H9 (cell line): Measurements from ENCODE around the gene PLD4. TPM values are rescaled to one million over a fixed set of nuclear protein-coding genes. Genes with fewer than 3 reads are reported as not detected.

Experiments used
- DNase-seq: peaks from one replicate; pipeline ENCODE4 v3.0.0-alpha.2; 2017
- H2AFZ ChIP-seq: one replicate; pipeline ENCODE4 v1.6.1; 2013; ENCODE audit warnings: mild to moderate bottlenecking, low read length, control low read depth, moderate library complexity
- H2AK5ac ChIP-seq: 2 replicates; pipeline ENCODE4 v1.6.1; 2013; ENCODE audit warnings: low read length, control low read depth, mixed read lengths; ENCODE audit not compliant: insufficient read length
- H2BK120ac ChIP-seq: one replicate; pipeline ENCODE4 v1.6.1; 2013; ENCODE audit warnings: low read depth, mild to moderate bottlenecking, low read length, control low read depth, inconsistent platforms; ENCODE audit not compliant: poor library complexity, severe bottlenecking
- H2BK12ac ChIP-seq: 2 replicates; pipeline ENCODE4 v1.6.1; 2013; ENCODE audit warnings: low read length, control low read depth, mixed read lengths, low read depth; ENCODE audit not compliant: insufficient read length
- H2BK15ac ChIP-seq: 2 replicates; pipeline ENCODE4 v1.6.1; 2013; ENCODE audit warnings: low read depth, low read length, control low read depth
- H2BK20ac ChIP-seq: one replicate; pipeline ENCODE4 v1.6.1; 2013; ENCODE audit warnings: low read depth, mild to moderate bottlenecking, low read length, control low read depth, inconsistent platforms; ENCODE audit not compliant: poor library complexity, severe bottlenecking
- H2BK5ac ChIP-seq: 2 replicates; pipeline ENCODE4 v1.6.1; 2013; ENCODE audit warnings: low read length, control low read depth, mixed read lengths; ENCODE audit not compliant: insufficient read length
- H3K14ac ChIP-seq: 2 replicates; pipeline ENCODE4 v1.6.1; 2013; ENCODE audit warnings: low read length, control low read depth; ENCODE audit not compliant: insufficient read depth
- H3K18ac ChIP-seq: 2 replicates; pipeline ENCODE4 v1.6.1; 2013; ENCODE audit warnings: low read depth, mild to moderate bottlenecking, mixed read lengths, low read length, control low read depth; ENCODE audit not compliant: insufficient read length
- H3K23ac ChIP-seq: 2 replicates; pipeline ENCODE4 v1.6.1; 2013; ENCODE audit warnings: low read length, control low read depth, mixed read lengths, low read depth; ENCODE audit not compliant: insufficient read length
- H3K23me2 ChIP-seq: 2 replicates; pipeline ENCODE4 v1.6.1; 2013; ENCODE audit warnings: low read depth, mild to moderate bottlenecking, mixed read lengths, low read length, control low read depth; ENCODE audit not compliant: insufficient read length, poor library complexity, severe bottlenecking
- H3K27ac ChIP-seq: 2 replicates; pipeline ENCODE4 v1.5.1; 2013; ENCODE audit warnings: low read length, control low read depth, mixed read lengths, low read depth; ENCODE audit not compliant: insufficient read length
- H3K27me3 ChIP-seq: 2 replicates; pipeline ENCODE4 v1.6.1; 2013; ENCODE audit warnings: low read length, control low read depth, inconsistent platforms; ENCODE audit not compliant: insufficient read depth
- H3K4ac ChIP-seq: 2 replicates; pipeline ENCODE4 v1.6.1; 2013; ENCODE audit warnings: low read depth, mild to moderate bottlenecking, control low read depth, inconsistent platforms, low read length, moderate library complexity
- H3K4me1 ChIP-seq: 2 replicates; pipeline ENCODE4 v1.6.1; 2013; ENCODE audit warnings: low read length, control low read depth, inconsistent platforms; ENCODE audit not compliant: insufficient read depth
- H3K4me2 ChIP-seq: 2 replicates; pipeline ENCODE4 v1.6.1; 2013; ENCODE audit warnings: low read length, control low read depth, mixed read lengths; ENCODE audit not compliant: insufficient read length, insufficient read depth
- H3K56ac ChIP-seq: 2 replicates; pipeline ENCODE4 v1.6.1; 2013; ENCODE audit warnings: low read depth, mild to moderate bottlenecking, mixed read lengths, low read length, control low read depth; ENCODE audit not compliant: insufficient read length
- H3K79me1 ChIP-seq: 2 replicates; pipeline ENCODE4 v1.6.1; 2013; ENCODE audit warnings: low read depth, mild to moderate bottlenecking, moderate library complexity, low read length, control low read depth, inconsistent platforms; ENCODE audit not compliant: insufficient read depth, poor library complexity, severe bottlenecking
- H3K79me2 ChIP-seq: 2 replicates; pipeline ENCODE4 v1.6.1; 2013; ENCODE audit warnings: low read length, control low read depth, inconsistent platforms; ENCODE audit not compliant: insufficient read depth
- H3K9ac ChIP-seq: 2 replicates; pipeline ENCODE4 v1.6.1; 2013; ENCODE audit warnings: low read length, control low read depth, mixed read lengths; ENCODE audit not compliant: insufficient read length; ENCODE audit errors: extremely low read depth
- H3K9me3 ChIP-seq: one replicate; pipeline ENCODE4 v1.6.1; 2013; ENCODE audit warnings: low read depth, low read length, inconsistent platforms; ENCODE audit not compliant: control insufficient read depth
- H3T11ph ChIP-seq: one replicate; pipeline ENCODE4 v1.6.1; 2013; ENCODE audit warnings: mild to moderate bottlenecking, low read length, control low read depth, inconsistent platforms
- H4K20me1 ChIP-seq: one replicate; pipeline ENCODE4 v1.6.1; 2013; ENCODE audit not compliant: control insufficient read depth, insufficient read length, insufficient read depth
- H4K5ac ChIP-seq: 2 replicates; pipeline ENCODE4 v1.6.1; 2013; ENCODE audit warnings: low read depth, mild to moderate bottlenecking, mixed read lengths, low read length, control low read depth; ENCODE audit not compliant: insufficient read length
- H4K8ac ChIP-seq: replicated peaks from 2 replicates; pipeline ENCODE4 v1.6.1; 2013; ENCODE audit warnings: low read length, control low read depth, mixed read lengths, low read depth; ENCODE audit not compliant: insufficient read length
- H4K91ac ChIP-seq: 2 replicates; pipeline ENCODE4 v1.6.1; 2013; ENCODE audit warnings: low read depth, mild to moderate bottlenecking, moderate library complexity, mixed read lengths, low read length, control low read depth; ENCODE audit not compliant: insufficient read length
- H3K27ac Mint-ChIP-seq, 3 experiments: 2 replicates in 2 of 3; 3 replicates in 1 of 3; pipeline ENCODE4 v1.8.0; 2020 to 2021; ENCODE audit warnings: mixed read lengths in 3 of 3, mild to moderate bottlenecking in 1 of 3, moderate library complexity in 1 of 3
- H3K27me3 Mint-ChIP-seq: 2 replicates; pipeline ENCODE4 v1.8.0; 2021; ENCODE audit warnings: low read depth, mild to moderate bottlenecking, moderate library complexity, mixed read lengths
- H3K36me3 Mint-ChIP-seq, 3 experiments: 2 replicates in 2 of 3; 3 replicates in 1 of 3; pipeline ENCODE4 v1.8.0; 2020 to 2021; ENCODE audit warnings: low read depth in 3 of 3, mixed read lengths in 3 of 3; ENCODE audit not compliant: insufficient read depth in 1 of 3
- H3K4me1 Mint-ChIP-seq, 2 experiments: 2 replicates each; pipeline ENCODE4 v1.8.0; 2020; ENCODE audit warnings: mixed read lengths in 2 of 2
- H3K4me3 Mint-ChIP-seq, 2 experiments: 2 replicates in 1 of 2; 3 replicates in 1 of 2; pipeline ENCODE4 v1.8.0; 2020 to 2021; ENCODE audit warnings: mild to moderate bottlenecking in 2 of 2, mixed read lengths in 2 of 2, moderate library complexity in 1 of 2
- H3K9me3 Mint-ChIP-seq, 2 experiments: 2 replicates in 1 of 2; 3 replicates in 1 of 2; pipeline ENCODE4 v1.8.0; 2020; ENCODE audit warnings: mild to moderate bottlenecking in 2 of 2, mixed read lengths in 2 of 2, moderate library complexity in 1 of 2
- WGBS: extraction: QIAGEN DNeasy Blood & Tissue Kit; methylation state at CpG from one replicate; pipeline ENCODE4 v1.1.7; 2013; ENCODE audit warnings: missing lambda C conversion rate, low lambda C conversion rate, mixed read lengths; ENCODE audit not compliant: insufficient read length; ENCODE audit errors: extremely low coverage; 5-methylcytosine and 5-hydroxymethylcytosine counted together
- total RNA-seq: library from RNA; stranded (reverse); gene quantifications from 2 replicates; pipeline ENCODE4 v1.2.1, GENCODE V29; 2021
- TF ChIP-seq, protein P1 (sequence below): fragments of 200-600 bp; sonication (generic); conservative IDR thresholded peaks from 3 replicates; pipeline ENCODE4 v1.8.0; 2021; ENCODE audit warnings: antibody characterized with exemption, mild to moderate bottlenecking

PLD4 gene
- total RNA-seq, 1 experiment from 2014 or later = not detected

DNA sequence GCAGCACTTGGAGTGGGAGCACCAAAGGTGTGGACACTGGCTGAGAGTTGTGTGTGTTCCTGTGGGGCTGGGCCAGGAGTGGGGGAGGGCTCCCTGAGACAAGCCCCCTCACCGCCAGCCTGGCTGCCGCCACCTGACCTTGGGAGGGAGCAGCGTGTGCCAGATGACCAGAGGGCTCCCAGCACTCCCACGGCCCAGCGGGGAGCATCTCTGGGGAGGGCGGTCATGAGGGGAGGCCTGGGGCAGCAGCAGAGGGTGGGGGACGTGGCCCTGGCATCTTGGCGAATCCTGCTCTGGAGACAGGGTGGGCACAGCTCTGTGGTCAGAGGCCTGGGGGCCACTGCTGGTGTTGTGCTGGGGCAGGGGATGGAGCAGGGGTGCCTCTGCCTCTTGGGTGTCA, 48.9 kb upstream of the PLD4 start:
- H3K27me3 ChIP-seq = no peaks in the 10 kb centered on the region
- peak overlapping the region; percentile 39; the same call in 1 of the 2 replicates for H3K14ac ChIP-seq
- no peak overlapping the region for H3K27ac ChIP-seq
- H4K8ac ChIP-seq = no peak overlapping the region
- Mint-ChIP-seq H3K9me3 (no peaks in the 10 kb centered on the region; a peak in 2 of 5 replicates), H3K4me3 (no peak overlapping the region; a peak in 1 of 5 replicates), H3K27ac (peak overlapping the region in 1 of 3 experiments; percentile 44; a peak in 2 of 7 replicates), H3K27me3 (no peaks in the 10 kb centered on the region), H3K4me1 (peaks cover 10 to 26% of the 10 kb centered on the region in 2 experiments), H3K36me3 (peaks cover 2 to 12% (median 11%) of the 10 kb centered on the region in 3 experiments; a peak in 5 of 7 replicates)
- H2BK20ac ChIP-seq = no peak overlapping the region
- no peak overlapping the region for H4K5ac ChIP-seq
- H2BK5ac ChIP-seq = no peak overlapping the region
- no peak for DNase-seq
- no peak overlapping the region for H2AK5ac ChIP-seq
- no peak overlapping the region for H3K4ac ChIP-seq
- no peak overlapping the region for H3K23ac ChIP-seq
- no peak overlapping the region for H2BK120ac ChIP-seq
- no peak overlapping the region for H2AFZ ChIP-seq
- H3K4me1 ChIP-seq = no peaks in the 10 kb centered on the region; the same call in 1 of the 2 replicates
- no peak overlapping the region for H3K56ac ChIP-seq
- TF ChIP-seq, protein P1, sequence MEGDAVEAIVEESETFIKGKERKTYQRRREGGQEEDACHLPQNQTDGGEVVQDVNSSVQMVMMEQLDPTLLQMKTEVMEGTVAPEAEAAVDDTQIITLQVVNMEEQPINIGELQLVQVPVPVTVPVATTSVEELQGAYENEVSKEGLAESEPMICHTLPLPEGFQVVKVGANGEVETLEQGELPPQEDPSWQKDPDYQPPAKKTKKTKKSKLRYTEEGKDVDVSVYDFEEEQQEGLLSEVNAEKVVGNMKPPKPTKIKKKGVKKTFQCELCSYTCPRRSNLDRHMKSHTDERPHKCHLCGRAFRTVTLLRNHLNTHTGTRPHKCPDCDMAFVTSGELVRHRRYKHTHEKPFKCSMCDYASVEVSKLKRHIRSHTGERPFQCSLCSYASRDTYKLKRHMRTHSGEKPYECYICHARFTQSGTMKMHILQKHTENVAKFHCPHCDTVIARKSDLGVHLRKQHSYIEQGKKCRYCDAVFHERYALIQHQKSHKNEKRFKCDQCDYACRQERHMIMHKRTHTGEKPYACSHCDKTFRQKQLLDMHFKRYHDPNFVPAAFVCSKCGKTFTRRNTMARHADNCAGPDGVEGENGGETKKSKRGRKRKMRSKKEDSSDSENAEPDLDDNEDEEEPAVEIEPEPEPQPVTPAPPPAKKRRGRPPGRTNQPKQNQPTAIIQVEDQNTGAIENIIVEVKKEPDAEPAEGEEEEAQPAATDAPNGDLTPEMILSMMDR = no peak
- peaks cover 4% of the 10 kb centered on the region for H3K23me2 ChIP-seq
- no peaks in the 10 kb centered on the region for H3K9me3 ChIP-seq
- H4K91ac ChIP-seq = no peak overlapping the region
- no peak overlapping the region for H2BK12ac ChIP-seq
- H2BK15ac ChIP-seq = no peak overlapping the region
- H3K18ac ChIP-seq = no peak overlapping the region
- no peaks in the 10 kb centered on the region for H3K79me1 ChIP-seq
- no peak overlapping the region for H3K4me2 ChIP-seq
- peaks cover 3% of the 10 kb centered on the region; the same call in 1 of the 2 replicates for H3K79me2 ChIP-seq
- H3K9ac ChIP-seq = no peak overlapping the region
- no peaks in the 10 kb centered on the region for H4K20me1 ChIP-seq
- no peak overlapping the region for H3T11ph ChIP-seq
- WGBS = no CpG with 5 or more reads among the region's 8 CpGs
